Kidney capillary endothelial cell (primary cell): ENCODE data around the gene ATAT1.
"Not testable (repeated sequence)": the region's sequence is repeated elsewhere in the genome, so short reads cannot be mapped to it uniquely, and the experiment has no call there.

Source experiments
- DNase-seq: peaks from one replicate; pipeline ENCODE4 v3.0.0-alpha.2; 2018; ENCODE audit warnings: low spot score

Gene ATAT1

GRCh38 chr6:30651143-30651542 lies 24.5 kb downstream of the ATAT1 start:
- no peak for DNase-seq

DNA sequence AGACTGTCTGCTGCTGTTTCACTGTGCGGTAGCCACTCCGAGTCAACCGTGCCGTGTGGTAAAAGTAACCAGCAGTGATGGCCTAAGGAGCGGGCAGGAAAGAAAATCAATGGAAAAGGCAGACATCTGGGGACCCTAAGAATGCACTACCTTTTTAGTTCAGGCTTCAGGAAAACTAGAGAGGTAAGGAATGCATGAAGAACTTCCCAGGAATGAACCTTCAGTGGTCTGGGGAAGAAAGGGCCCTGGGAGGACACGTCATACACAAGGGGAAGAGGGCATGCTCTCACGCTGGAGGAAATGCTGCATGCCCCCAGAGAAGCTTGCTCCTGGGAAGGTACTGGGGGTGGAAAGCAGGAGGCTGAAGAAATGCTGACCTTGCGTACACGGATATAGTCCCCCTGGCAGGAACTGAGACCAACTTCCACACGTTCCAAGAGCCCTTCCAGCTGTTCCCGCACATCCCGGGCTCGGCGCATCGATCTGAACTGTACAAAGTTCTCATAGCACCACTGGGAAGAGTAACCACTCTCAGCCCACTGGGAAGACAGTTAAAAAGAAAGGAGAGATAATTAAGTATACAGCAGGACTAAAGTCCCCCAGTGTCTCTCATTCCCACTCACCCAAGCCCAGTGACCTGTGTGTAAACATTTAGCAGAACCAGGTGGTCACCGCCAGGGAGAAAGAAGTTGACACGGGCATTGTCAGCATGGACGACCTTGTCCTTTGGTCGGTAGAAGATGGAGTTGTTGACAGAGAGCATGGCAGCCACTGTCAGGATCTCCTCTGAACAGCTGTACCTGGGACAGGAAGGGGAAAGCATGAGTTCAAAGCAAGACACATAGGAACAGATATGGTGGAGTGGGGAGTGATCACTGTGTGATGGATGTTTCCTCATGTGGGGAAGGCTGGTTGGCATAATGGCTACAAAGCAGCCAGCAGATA lies 28.4 kb downstream of the ATAT1 start:
- DNase-seq, result no peak

- no peak for DNase-seq
These were observed 29.0 kb downstream of the ATAT1 start for GRCh38 chr6:30655743-30656094.

DNA sequence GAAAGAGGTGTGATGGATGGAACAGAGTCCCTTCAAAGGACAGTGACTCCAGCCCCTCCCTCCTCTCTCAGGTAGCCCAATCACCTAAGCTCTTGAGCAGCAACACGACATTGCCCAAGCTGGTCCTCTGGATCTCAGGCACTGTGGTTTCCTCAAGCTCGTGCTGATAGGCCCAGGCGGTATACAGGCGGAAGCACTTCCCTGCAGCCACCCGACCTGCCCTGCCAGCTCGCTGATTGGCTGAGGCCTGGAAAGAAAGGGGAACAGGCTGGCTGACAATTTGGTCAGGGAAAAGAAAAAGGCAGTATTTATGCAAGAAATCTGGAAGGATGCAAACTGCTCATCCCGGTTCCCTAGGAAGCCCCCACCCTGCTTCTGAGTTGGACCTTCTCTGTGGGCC lies 29.8 kb downstream of the ATAT1 start:
- no peak for DNase-seq

- no peak for DNase-seq
These were observed 30.8 kb downstream of the ATAT1 start for GRCh38 chr6:30657454-30657853.

GRCh38 chr6:30657922-30658321 lies 31.2 kb downstream of the ATAT1 start:
- not testable (repeated sequence) for DNase-seq

GRCh38 chr6:30664994-30665767 lies 38.5 kb downstream of the ATAT1 start:
- no peak for DNase-seq

DNA sequence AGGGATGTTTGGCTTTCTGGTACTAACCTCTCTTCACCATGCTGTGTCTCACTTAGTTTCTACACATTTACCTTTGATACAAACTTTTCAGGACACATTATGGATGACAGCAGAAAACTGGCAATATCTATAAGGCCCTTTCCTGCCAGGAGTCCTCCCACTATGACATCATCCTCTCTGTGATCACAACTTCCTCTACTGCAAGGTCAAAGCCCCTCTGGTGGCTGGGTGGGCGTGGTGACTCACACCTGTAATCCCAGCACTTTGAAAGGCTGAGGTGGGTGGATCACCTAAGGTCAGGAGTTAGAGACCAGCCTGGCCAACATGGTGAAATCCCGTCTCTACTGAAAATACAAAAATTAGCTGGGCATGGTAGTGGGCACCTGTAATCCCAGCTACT lies 39.6 kb downstream of the ATAT1 start:
- not testable (repeated sequence) for DNase-seq

GRCh38 chr6:30670760-30671527 lies 44.3 kb downstream of the ATAT1 start:
- DNase-seq, result no peak

DNA sequence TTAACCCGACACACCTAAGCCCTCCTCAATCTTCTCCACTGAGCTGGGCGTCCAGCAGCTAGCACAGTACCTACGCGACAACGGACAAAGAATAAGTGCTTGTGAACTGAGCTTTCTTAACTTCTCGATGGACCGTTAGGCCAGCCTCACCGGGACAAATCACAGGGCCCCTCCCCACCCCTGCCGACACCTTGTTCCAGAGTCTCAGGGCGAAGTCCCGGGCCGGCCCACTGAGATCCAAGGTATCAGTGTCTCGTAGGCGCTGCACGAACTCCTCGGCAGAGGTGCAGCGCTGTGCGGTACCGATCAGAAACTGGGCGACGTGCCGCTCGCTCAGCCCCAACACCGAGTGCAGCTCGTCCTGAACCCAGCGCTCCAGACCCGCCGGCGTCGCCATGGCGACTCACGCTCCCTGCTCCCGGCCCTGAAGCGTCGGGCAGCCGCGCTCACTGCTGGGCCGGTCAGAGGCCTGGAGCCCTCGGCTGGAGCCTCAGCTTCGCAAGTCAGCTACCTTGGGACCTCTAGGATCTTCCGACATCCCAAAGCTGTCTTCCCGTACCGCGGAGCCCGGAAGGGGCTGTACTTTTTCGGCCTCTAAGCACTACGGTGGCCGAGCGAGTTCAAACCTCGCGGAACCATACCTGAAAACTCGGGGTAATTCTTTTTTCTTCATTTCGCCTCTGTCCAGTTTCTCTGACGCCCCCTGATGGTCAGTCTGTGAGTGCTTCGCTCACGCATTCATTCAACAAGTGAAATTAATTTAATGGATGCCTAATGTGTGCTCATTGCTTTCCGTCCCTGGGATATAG lies 46.0 kb downstream of the ATAT1 start, which contains the start of gene DHX16:
Gene DHX16 (minus strand): TSS at position 562 of the 809 bp plus-strand sequence. CDS start 165 bp downstream, at position 397.
- peak; percentile 98 for DNase-seq

GRCh38 chr6:30676660-30677285 lies 50.1 kb downstream of the ATAT1 start:
- DNase-seq, result no peak

- DNase-seq, result no peak
These were observed 52.5 kb downstream of the ATAT1 start for GRCh38 chr6:30678964-30679726.

DNA sequence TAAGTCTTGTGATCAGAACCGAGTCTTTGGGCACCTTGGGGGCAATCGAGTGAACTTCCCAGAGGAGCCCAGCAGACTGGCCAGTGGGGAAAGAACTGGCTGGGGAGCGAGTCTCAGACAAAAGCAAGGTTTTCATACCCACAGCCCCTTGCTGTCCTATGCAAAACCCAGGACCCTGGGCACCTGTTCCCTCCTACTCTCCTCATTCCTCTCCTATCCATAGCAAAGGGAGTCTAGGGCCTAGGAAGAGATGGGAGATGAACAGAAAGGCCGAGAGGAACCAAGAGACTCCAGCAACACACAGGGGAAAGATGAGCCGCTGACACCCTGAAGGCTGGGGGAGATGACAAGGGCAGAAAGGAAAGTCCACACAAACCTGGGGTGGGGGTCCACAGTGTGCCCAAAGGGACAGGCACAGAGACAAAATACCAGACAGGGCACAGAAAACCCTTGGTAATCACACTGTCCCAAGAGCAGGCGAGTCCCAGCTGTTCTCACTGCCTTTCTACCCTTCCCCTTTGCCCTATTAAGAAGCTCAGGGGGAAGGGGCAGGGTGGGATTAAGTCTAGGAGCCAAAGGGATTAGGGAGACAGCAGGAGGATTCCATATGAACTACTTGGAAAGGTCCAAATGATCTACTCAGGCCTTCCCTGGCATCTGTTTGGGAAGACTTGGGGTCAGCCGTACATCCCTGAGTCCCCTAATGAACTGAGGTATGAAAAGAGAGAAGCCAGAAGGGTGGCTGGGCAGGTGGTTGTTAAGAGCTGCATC lies 53.3 kb downstream of the ATAT1 start:
- no peak for DNase-seq

GRCh38 chr6:30681766-30682142 lies 55.1 kb downstream of the ATAT1 start:
- DNase-seq, result no peak

GRCh38 chr6:30682143-30683117 lies 55.8 kb downstream of the ATAT1 start:
- DNase-seq, result peak; percentile 98

- no peak for DNase-seq
These were observed 56.7 kb downstream of the ATAT1 start for GRCh38 chr6:30683183-30683979.

DNA sequence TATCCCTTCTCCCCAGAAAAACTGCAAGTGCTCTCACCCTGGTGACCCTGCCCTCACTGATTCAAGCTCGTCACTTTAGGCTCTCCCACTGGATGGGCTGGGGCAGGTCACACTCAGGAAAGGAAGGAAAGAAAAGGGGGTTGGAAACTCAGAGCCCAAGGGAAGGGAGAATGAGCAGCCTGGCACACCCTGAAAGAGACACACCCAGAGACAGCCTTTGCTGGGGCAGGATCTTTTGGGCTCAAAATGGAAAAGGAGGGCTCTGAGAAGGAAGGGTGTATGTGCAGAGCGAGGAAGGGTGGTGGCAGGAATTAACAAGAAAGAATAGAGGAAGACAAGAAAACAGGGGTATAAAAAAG lies 57.3 kb downstream of the ATAT1 start:
- no peak for DNase-seq
